Cardiac muscle cell (in vitro differentiated cells and primary cell): ENCODE results near the gene ZKSCAN5. TPM values are rescaled to one million over a fixed set of nuclear protein-coding genes. Genes with fewer than 3 reads are reported as not detected.
"Not testable (repeated sequence)": the region's sequence is repeated elsewhere in the genome, so short reads cannot be mapped to it uniquely, and the experiment has no call there.

ENCODE experiments used
- DNase-seq, 2 donors: peaks; one replicate each; pipeline versions ENCODE4 v3.0.0 to v3.0.0-alpha.2; 2010 to 2017; ENCODE audit warnings: low read depth in 1 of 2, low spot score in 1 of 2
- H3K27ac ChIP-seq: fragments of 200-600 bp; sonication (generic); 2 replicates; pipeline ENCODE4 v1.5.1; 2016
- H3K27me3 ChIP-seq: fragments of 200-600 bp; sonication (generic); 2 replicates; pipeline ENCODE4 v1.6.0; 2016; ENCODE audit warnings: control low read depth
- H3K36me3 ChIP-seq: fragments of 200-600 bp; sonication (generic); 2 replicates; pipeline ENCODE4 v1.5.1; 2016; ENCODE audit warnings: control low read depth
- H3K4me1 ChIP-seq: fragments of 200-600 bp; sonication (generic); 2 replicates; pipeline ENCODE4 v1.8.1; 2017; ENCODE audit warnings: low read depth, mild to moderate bottlenecking, mixed run types
- H3K4me3 ChIP-seq: fragments of 200-600 bp; sonication (generic); 2 replicates; pipeline ENCODE4 v1.5.1; 2016; ENCODE audit warnings: mild to moderate bottlenecking
- H3K9me3 ChIP-seq: fragments of 200-600 bp; sonication (generic); 2 replicates; pipeline ENCODE4 v1.5.1; 2017; ENCODE audit warnings: low read depth, mild to moderate bottlenecking, control low read depth
- CTCF ChIP-seq: IDR thresholded peaks from 2 replicates; pipeline ENCODE4 v1.5.1; 2012; ENCODE audit warnings: low read depth, mild to moderate bottlenecking, low read length
- polyA plus RNA-seq: library from polyadenylated mRNA; unstranded; fragments of >200 nt; fragmentation: Nextera tagmentation; extraction: Ambion mirVana; gene quantifications from 2 replicates; pipeline ENCODE4 v1.2.1, GENCODE V29; 2016
- total RNA-seq: library from RNA; depleted of rRNA; stranded (reverse); fragments of >200 nt; gene quantifications from 2 replicates; pipeline ENCODE4 v1.2.3, GENCODE V29; 2016

Gene ZKSCAN5
- total and polyA plus RNA-seq, 2 experiments from 2014 or later = 6.2 to 17.6 TPM

GRCh38 chr7:99543916-99544315, 39.5 kb downstream of the ZKSCAN5 start:
- Histone ChIP-seq H3K4me3 (no peak overlapping the region), H3K36me3 (peaks cover 9% of the 10 kb centered on the region), H3K27me3 (no peaks in the 10 kb centered on the region), H3K4me1 (no peaks in the 10 kb centered on the region), H3K27ac (no peak overlapping the region), H3K9me3 (peaks cover 4% of the 10 kb centered on the region)
- no peak for DNase-seq
- TF ChIP-seq CTCF = no peak

DNA sequence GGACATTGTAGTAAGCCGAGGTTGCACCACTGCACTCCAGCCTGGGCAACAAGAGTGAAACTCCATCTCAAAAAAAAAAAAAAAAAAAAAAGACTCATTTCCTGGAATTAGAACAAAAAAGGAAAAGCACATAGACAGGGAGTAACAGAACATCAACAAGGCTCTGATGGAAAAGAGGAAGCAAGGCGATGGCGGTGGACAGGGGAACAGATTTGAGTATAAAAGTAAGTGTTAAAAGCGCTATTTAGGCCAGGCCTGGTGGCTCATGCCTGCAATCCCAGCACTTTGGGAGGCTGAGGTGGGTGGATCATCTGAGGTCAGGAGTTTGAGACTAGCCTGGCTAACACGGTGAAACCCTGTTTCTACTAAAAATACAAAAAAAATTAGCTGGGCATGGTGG, 40.8 kb downstream of the ZKSCAN5 start:
- DNase-seq, H3K9me3 ChIP-seq, H3K4me3 ChIP-seq, H3K4me1 ChIP-seq, H3K27ac ChIP-seq, H3K36me3 ChIP-seq, H3K27me3 ChIP-seq: not testable (repeated sequence)

- not testable (repeated sequence) for H3K27ac ChIP-seq, H3K9me3 ChIP-seq, H3K4me3 ChIP-seq, DNase-seq, H3K36me3 ChIP-seq, H3K4me1 ChIP-seq, H3K27me3 ChIP-seq
These were observed 45.1 kb downstream of the ZKSCAN5 start for GRCh38 chr7:99549545-99549944.

DNA sequence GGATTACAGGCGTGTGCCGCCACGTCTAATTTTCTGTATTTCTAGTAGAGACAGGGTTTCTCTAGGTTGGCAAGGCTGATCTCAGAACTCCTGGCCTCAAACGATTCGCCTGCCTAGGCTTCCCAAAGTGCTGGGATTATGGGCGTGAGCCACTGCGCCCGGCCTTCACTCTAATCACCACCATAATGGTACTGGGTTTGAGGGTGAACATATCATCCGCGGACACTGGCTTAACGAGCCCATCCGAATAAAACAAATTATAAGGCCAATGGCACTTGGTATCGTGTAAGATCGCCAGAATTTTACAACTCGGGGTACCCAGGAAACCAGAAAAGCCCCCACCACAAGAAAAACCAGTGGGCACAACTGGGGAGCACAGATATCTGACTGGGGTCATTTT, 46.9 kb downstream of the ZKSCAN5 start:
- peaks cover 8% of the 10 kb centered on the region for H3K4me1 ChIP-seq
- H3K36me3 ChIP-seq = peaks cover 9% of the 10 kb centered on the region
- no peaks in the 10 kb centered on the region for H3K27me3 ChIP-seq
- TF ChIP-seq CTCF = no peak
- H3K4me3 ChIP-seq = peak overlapping the region; percentile 94
- H3K9me3 ChIP-seq = no peaks in the 10 kb centered on the region
- peak overlapping the region; percentile 83 for H3K27ac ChIP-seq
- DNase-seq = peak in 1 of 2 donors; percentile 22

GRCh38 chr7:99551767-99552463, 47.5 kb downstream of the ZKSCAN5 start, which contains the start of gene FAM200A:
FAM200A (minus strand) TSS chr7:99552114; CDS start chr7:99548407, 3,707 bp downstream.
- Histone ChIP-seq H3K27me3 (no peaks in the 10 kb centered on the region), H3K36me3 (peaks cover 9% of the 10 kb centered on the region), H3K27ac (peak within 1 kb of the TSS; percentile 83), H3K4me1 (peaks cover 8% of the 10 kb centered on the region), H3K4me3 (peak within 1 kb of the TSS; percentile 94), H3K9me3 (no peaks in the 10 kb centered on the region)
- no peak for TF ChIP-seq CTCF
- DNase-seq = peak; percentile 92 to 95

DNA sequence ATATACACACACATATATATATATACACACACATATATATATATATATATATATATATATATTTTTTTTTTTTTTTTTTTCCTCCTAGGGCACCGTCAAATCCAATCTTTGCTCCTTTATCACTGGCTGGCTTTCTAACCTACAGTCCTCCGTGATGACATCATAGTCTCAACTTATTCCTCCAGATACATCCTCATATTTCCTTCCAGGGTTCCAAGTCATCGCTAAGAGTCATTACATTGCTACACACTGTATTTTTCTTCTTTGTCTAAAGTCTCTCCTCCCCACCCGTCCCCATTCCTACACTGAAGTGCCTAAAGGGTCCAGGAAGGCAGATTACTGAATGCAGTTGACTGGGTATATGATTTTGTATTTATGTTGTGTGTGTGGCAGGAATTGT, 48.6 kb downstream of the ZKSCAN5 start:
- Histone ChIP-seq H3K4me3 (no peak overlapping the region), H3K27me3 (no peaks in the 10 kb centered on the region), H3K4me1 (peaks cover 14% of the 10 kb centered on the region), H3K9me3 (no peaks in the 10 kb centered on the region), H3K36me3 (peaks cover under 1% of the 10 kb centered on the region), H3K27ac (no peak overlapping the region)
- no peak for DNase-seq
- TF ChIP-seq CTCF = no peak
